Measurements from ENCODE around the gene EPN1. TPM values are rescaled to one million over a fixed set of nuclear protein-coding genes. Genes with fewer than 3 reads are reported as not detected.

Gene EPN1
- total and polyA plus RNA-seq, 3 experiments from 2014 or later = 20.2 to 40.2 (median 39.0) TPM

DNA sequence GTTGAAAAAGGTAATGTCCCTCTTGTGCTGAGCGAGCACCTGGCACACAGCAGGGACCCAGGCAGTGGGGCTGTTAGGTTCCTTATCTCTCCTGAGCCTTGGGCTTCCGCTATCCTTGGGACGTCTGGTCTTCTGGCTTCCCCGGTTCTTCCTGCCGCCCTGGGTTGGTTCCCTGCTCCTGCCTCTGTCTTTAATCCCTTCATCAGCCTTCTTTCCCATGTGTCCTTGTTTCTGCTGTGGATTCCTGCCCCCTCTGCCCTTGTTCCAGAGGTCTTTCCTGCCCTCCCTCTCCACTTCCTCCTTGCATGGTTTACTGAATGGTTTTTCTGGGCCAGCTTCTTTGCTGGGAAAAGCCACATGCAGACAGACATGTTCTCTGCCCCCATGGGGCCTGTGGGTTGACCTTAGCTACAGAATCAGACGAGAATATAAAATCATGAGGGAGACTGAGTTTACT is 2.6 kb downstream of the EPN1 start:
- peaks cover 27% of the 10 kb centered on the region for H3K4me1 ChIP-seq (ENCODE audit: insufficient read depth, low read length)

DNA sequence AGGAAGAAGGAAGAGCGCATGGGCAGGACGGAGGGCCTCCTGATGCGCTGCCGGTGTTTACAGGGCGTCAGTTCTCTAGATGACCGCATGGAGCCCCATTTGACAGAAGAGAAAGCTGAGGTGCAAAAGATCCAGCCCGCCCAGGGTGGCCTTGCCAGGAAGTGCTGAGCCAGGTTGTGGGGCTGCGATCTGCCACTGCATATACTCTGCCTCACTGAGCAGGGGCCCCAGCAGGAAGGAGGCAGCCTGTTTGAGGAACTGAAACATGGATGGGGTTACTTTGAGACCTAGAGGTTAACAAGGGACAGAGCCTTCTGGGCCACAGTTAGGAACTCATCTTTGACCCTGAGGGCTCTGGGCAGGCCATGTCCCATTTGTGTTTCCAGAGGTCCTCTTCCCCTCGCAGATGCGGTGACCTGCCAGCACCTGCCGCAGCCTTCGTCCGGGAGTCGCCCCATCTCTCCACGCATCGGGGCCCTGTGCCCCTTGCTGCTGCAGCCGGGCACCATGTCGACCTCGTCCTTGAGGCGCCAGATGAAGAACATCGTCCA is 3.2 kb downstream of the EPN1 start:
- no peaks in the 10 kb centered on the region for H3K9me3 Mint-ChIP-seq
- peaks cover 0 to 3% of the 10 kb centered on the region in 2 donors for H3K27me3 Mint-ChIP-seq
- H3K4me3 Mint-ChIP-seq = peak overlapping the region in 1 of 7 donors; percentile 56
- peaks cover 38 to 75% (median 41%) of the 10 kb centered on the region in 3 donors for H3K4me1 Mint-ChIP-seq
- ChIA-PET CTCF (no interaction called here), POLR2A (no interaction called here)
- no peaks in the 10 kb centered on the region for H3K27me3 ChIP-seq (ENCODE audit: insufficient read depth, low read length, poor library complexity, severe bottlenecking)
- peak overlapping the region in 4 of 8 donors; percentile 28 to 98 (median 74) for H3K27ac Mint-ChIP-seq
- H3K4me1 ChIP-seq (ENCODE audit: insufficient read depth, low read length) = peaks cover 27% of the 10 kb centered on the region
- H3K9me3 ChIP-seq (ENCODE audit: low read length) = no peaks in the 10 kb centered on the region
- no peak overlapping the region for H3K27ac ChIP-seq (ENCODE audit: low read depth, low read length)
- H3K36me3 Mint-ChIP-seq = peaks cover 0 to 70% (median 9%) of the 10 kb centered on the region in 3 donors
- H3K36me3 ChIP-seq (ENCODE audit: insufficient read depth, low read length) = peaks cover 28% of the 10 kb centered on the region
- H3K4me3 ChIP-seq (ENCODE audit: low read length) = no peak overlapping the region
- peak in 1 of 5 donors; percentile 4 for DNase-seq

More for the DNA sequence above, 2.6 kb downstream of the EPN1 start:
- Mint-ChIP-seq H3K9me3 (no peaks in the 10 kb centered on the region), H3K27ac (peak overlapping the region in 7 of 8 donors; percentile 28 to 98 (median 77)), H3K4me3 (peak overlapping the region; percentile 16 to 92 (median 56)), H3K4me1 (peaks cover 38 to 77% (median 41%) of the 10 kb centered on the region in 3 donors), H3K27me3 (peaks cover 0 to 3% of the 10 kb centered on the region in 2 donors), H3K36me3 (peaks cover 0 to 73% (median 9%) of the 10 kb centered on the region in 3 donors)
- Histone ChIP-seq H3K4me3 (ENCODE audit: low read length) (no peak overlapping the region), H3K27ac (ENCODE audit: low read depth, low read length) (no peak overlapping the region), H3K27me3 (ENCODE audit: insufficient read depth, low read length, poor library complexity, severe bottlenecking) (no peaks in the 10 kb centered on the region), H3K36me3 (ENCODE audit: insufficient read depth, low read length) (peaks cover 30% of the 10 kb centered on the region), H3K9me3 (ENCODE audit: low read length) (no peaks in the 10 kb centered on the region)
- CTCF ChIA-PET = no interaction called here
- POLR2A ChIA-PET = no interaction called here
- no peak for DNase-seq

DNA sequence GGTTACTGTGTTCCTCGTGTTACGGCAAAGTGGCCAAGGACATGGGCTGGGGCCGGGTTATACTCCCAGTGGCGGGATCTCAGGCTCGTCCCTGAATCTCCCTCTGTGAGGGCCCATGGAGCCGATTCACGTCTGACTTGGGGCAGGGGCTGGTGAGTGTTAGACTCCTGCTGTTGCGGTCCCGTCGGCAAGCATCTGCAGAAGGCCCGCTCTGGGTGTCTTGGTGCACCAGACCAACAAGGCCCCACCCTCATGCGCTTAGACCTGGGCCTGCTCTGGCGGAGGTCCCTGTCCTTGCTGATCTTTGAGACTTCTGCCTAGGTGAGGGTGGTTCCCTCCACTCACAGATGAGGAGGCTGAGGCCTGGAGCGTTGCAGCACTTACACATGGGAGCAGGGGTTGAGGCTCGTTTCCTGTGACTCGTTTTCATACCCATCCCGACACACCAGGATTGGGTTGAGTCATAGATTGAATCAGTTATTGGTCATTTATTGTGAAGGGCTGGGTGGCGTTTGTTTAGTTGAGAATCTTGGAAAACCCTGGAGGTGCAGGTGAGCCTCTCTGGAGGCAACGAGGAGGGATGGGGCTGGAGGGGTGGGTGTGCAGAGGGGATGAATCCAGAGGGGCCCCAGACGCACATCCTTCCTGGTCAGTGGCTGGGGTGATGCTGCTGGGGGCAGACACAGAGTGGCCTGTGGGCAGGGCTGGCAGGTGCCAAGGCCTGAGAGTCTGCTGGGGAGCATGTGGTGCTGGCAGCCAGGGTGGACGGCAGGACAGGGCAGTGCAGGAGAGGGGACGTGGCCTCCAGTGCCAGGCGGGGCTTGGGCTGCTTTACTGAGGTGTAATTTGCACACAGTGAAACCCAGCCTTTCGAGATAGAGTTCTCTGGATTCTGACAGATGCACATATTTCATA is 4.6 kb downstream of the EPN1 start:
- H3K4me3 Mint-ChIP-seq = peak overlapping the region in 2 of 7 donors; percentile 27 to 54
- H3K27ac Mint-ChIP-seq = peak overlapping the region in 5 of 8 donors; percentile 21 to 66 (median 36)
- Histone ChIP-seq H3K4me3 (ENCODE audit: low read length) (no peak overlapping the region), H3K27ac (ENCODE audit: low read depth, low read length) (no peak overlapping the region), H3K9me3 (ENCODE audit: low read length) (no peaks in the 10 kb centered on the region), H3K4me1 (ENCODE audit: insufficient read depth, low read length) (peaks cover 24% of the 10 kb centered on the region), H3K36me3 (ENCODE audit: insufficient read depth, low read length) (peaks cover 32% of the 10 kb centered on the region), H3K27me3 (ENCODE audit: insufficient read depth, low read length, poor library complexity, severe bottlenecking) (no peaks in the 10 kb centered on the region)
- H3K9me3 Mint-ChIP-seq = no peaks in the 10 kb centered on the region
- H3K27me3 Mint-ChIP-seq = no peaks in the 10 kb centered on the region
- no peak for DNase-seq
- H3K4me1 Mint-ChIP-seq = peaks cover 34 to 73% (median 41%) of the 10 kb centered on the region in 3 donors
- ChIA-PET CTCF (no interaction called here), POLR2A (no interaction called here)
- H3K36me3 Mint-ChIP-seq = peaks cover 0 to 74% (median 7%) of the 10 kb centered on the region in 3 donors

DNA sequence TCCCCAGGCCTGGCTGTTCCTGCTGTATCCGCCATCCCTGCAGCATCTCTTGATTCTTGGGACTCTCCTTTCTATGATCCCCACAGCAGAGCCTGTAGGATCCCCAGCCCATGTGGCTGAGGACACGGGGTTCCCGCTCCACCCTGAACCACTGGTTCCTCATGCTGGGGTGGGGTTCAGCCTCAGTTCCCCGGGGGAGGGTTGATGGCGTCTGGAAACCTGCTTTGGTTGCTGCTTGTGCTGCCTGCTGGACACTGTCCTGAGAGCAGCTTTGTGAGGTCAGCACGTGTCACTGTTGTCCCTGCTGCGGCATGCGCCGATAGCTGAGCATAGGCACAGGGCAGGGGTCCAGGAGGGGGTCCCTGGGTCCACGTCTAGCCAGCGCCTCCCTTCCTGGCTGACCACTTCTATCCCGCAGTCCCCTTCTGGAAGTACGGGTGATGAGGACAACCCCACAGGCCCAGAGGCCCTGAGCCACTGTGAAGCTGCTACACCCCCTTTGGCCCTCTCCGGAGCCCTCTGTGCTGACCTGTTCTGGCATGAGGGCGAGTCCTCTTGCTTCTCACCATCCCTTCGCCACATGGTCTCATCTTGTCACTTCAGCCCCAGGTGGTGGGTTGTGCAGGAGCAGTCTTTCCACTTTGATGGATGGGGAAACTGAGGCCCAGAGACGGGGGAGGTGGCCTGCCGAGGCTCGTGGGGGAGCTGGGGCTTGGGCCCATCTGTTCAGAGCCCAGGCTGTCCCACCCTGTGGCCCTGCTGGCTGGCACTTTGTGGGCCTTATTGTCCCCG is 5.5 kb downstream of the EPN1 start:
- H3K4me1 Mint-ChIP-seq = peaks cover 32 to 75% (median 38%) of the 10 kb centered on the region in 3 donors
- no peak for DNase-seq

DNA sequence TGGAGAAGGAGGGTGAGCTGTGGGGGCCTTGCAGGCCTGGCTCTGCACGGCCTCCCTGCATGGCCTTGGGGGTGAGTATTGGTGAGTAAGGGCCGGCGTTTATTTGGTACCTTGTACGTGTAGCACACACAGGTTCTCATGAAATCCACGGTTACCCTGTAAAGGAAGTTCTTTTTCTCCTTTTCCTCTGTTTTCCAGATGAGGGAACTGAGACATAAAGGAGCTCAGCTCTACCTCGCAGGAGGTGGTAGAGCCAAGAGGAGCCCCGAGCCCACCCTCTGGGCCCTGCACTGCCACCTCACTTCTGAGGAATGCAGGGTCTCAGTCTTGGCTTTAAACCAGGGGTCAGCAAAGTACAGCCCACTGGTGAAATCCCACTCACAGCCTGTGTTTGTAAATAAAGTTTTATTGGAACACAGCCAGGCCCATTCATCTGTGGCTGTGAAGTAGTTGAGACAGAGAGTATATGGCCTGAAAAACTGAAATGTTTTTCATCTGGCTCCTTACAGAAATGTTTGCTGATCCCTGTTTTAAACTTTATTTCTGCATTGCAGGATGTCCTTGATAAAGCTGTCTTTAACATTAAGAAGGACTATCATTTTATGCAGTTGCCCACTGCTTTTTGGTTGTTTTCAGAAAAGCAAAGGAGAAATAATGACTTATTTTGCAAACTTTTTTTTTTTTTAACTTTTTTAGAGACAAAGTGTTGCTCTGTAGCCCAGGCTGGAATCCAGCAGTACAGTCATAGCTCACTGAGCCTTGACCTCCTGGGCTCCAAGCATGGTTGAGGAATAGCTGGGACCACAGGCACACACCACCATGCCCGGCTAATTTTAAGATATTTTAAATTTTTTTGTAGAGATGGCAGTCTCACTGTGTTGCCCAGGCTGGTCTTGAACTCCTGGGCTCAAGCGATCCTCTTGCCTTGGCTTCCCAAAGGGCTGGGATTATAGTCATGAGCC is 6.4 kb downstream of the EPN1 start:
- POLR2A ChIA-PET = interaction anchor here (0.7 kb wide), 1 partner anchor 1282 kb away, joined by 4 read pairs; no protein-coding TSS in a partner anchor
- Mint-ChIP-seq H3K9me3 (no peaks in the 10 kb centered on the region), H3K27ac (peak overlapping the region in 4 of 8 donors; percentile 10 to 33 (median 20)), H3K36me3 (peaks cover 0 to 86% (median 7%) of the 10 kb centered on the region in 3 donors), H3K4me3 (no peak overlapping the region), H3K4me1 (peaks cover 26 to 75% (median 34%) of the 10 kb centered on the region in 3 donors), H3K27me3 (no peaks in the 10 kb centered on the region)
- H3K4me1 ChIP-seq (ENCODE audit: insufficient read depth, low read length) = peaks cover 14% of the 10 kb centered on the region
- DNase-seq = no peak
- no peak overlapping the region for H3K27ac ChIP-seq (ENCODE audit: low read depth, low read length)
- CTCF ChIA-PET = no interaction called here
- no peak overlapping the region for H3K4me3 ChIP-seq (ENCODE audit: low read length)
- no peaks in the 10 kb centered on the region for H3K27me3 ChIP-seq (ENCODE audit: insufficient read depth, low read length, poor library complexity, severe bottlenecking)
- H3K36me3 ChIP-seq (ENCODE audit: insufficient read depth, low read length) = peaks cover 48% of the 10 kb centered on the region
- H3K9me3 ChIP-seq (ENCODE audit: low read length) = no peaks in the 10 kb centered on the region

More for the DNA sequence above, 5.5 kb downstream of the EPN1 start:
- H3K9me3 Mint-ChIP-seq = no peaks in the 10 kb centered on the region
- Histone ChIP-seq H3K4me1 (ENCODE audit: insufficient read depth, low read length) (peaks cover 23% of the 10 kb centered on the region), H3K27ac (ENCODE audit: low read depth, low read length) (no peak overlapping the region), H3K9me3 (ENCODE audit: low read length) (no peaks in the 10 kb centered on the region), H3K27me3 (ENCODE audit: insufficient read depth, low read length, poor library complexity, severe bottlenecking) (no peaks in the 10 kb centered on the region), H3K4me3 (ENCODE audit: low read length) (no peak overlapping the region), H3K36me3 (ENCODE audit: insufficient read depth, low read length) (peaks cover 41% of the 10 kb centered on the region)
- no peaks in the 10 kb centered on the region for H3K27me3 Mint-ChIP-seq
- peaks cover 0 to 81% (median 7%) of the 10 kb centered on the region in 3 donors for H3K36me3 Mint-ChIP-seq
- POLR2A ChIA-PET = no interaction called here
- CTCF ChIA-PET = no interaction called here
- peak overlapping the region in 2 of 8 donors; percentile 17 to 88 for H3K27ac Mint-ChIP-seq
- no peak overlapping the region for H3K4me3 Mint-ChIP-seq

GRCh38 chr19:55683449-55684261 is 8.6 kb downstream of the EPN1 start:
- POLR2A ChIA-PET = no interaction called here

More at GRCh38 chr19:55683449-55684261, 8.6 kb downstream of the EPN1 start:
- Mint-ChIP-seq H3K4me1 (peaks cover 9 to 61% (median 17%) of the 10 kb centered on the region in 3 donors), H3K4me3 (no peak overlapping the region), H3K36me3 (peaks cover 0 to 82% (median 0%) of the 10 kb centered on the region in 3 donors), H3K9me3 (no peaks in the 10 kb centered on the region), H3K27ac (peak overlapping the region in 2 of 8 donors; percentile 29 to 41), H3K27me3 (no peaks in the 10 kb centered on the region)
- H3K27ac ChIP-seq (ENCODE audit: low read depth, low read length) = no peak overlapping the region
- H3K27me3 ChIP-seq (ENCODE audit: insufficient read depth, low read length, poor library complexity, severe bottlenecking) = no peaks in the 10 kb centered on the region
- no peaks in the 10 kb centered on the region for H3K9me3 ChIP-seq (ENCODE audit: low read length)
- H3K36me3 ChIP-seq (ENCODE audit: insufficient read depth, low read length) = peaks cover 45% of the 10 kb centered on the region
- CTCF ChIA-PET = no interaction called here
- no peak for DNase-seq
- no peak overlapping the region for H3K4me3 ChIP-seq (ENCODE audit: low read length)
- no peaks in the 10 kb centered on the region for H3K4me1 ChIP-seq (ENCODE audit: insufficient read depth, low read length)

Measured in CD8-positive, alpha-beta memory T cell (primary cell).